Neuron (in vitro differentiated cells): Measurements from ENCODE around the gene CALR.

Experiments
- H2AFZ ChIP-seq: one replicate; pipeline ENCODE4 v1.6.1; 2013; ENCODE audit warnings: low read depth, mild to moderate bottlenecking, inconsistent platforms, low read length, moderate library complexity
- H3K27me3 ChIP-seq: one replicate; pipeline ENCODE4 v1.6.1; 2013; ENCODE audit warnings: low read length; ENCODE audit not compliant: insufficient read depth
- H3K36me3 ChIP-seq: one replicate; pipeline ENCODE4 v1.6.1; 2013; ENCODE audit warnings: low read length; ENCODE audit not compliant: insufficient read depth
- H3K4me1 ChIP-seq: one replicate; pipeline ENCODE4 v1.6.1; 2013; ENCODE audit warnings: low read length; ENCODE audit not compliant: insufficient read depth
- H3K4me3 ChIP-seq: 2 replicates; pipeline ENCODE4 v1.5.1; 2013; ENCODE audit warnings: mild to moderate bottlenecking, low read length, moderate library complexity
- H3K9me3 ChIP-seq: one replicate; pipeline ENCODE4 v1.6.1; 2013; ENCODE audit warnings: low read length

CALR gene

GRCh38 chr19:12918253-12918652 lies 20.2 kb upstream of the CALR start:
- Histone ChIP-seq H3K27me3 (no peaks in the 10 kb centered on the region), H3K36me3 (peaks cover 15% of the 10 kb centered on the region), H3K4me1 (peaks cover 6% of the 10 kb centered on the region), H2AFZ (no peak overlapping the region), H3K4me3 (no peak overlapping the region), H3K9me3 (no peaks in the 10 kb centered on the region)

DNA sequence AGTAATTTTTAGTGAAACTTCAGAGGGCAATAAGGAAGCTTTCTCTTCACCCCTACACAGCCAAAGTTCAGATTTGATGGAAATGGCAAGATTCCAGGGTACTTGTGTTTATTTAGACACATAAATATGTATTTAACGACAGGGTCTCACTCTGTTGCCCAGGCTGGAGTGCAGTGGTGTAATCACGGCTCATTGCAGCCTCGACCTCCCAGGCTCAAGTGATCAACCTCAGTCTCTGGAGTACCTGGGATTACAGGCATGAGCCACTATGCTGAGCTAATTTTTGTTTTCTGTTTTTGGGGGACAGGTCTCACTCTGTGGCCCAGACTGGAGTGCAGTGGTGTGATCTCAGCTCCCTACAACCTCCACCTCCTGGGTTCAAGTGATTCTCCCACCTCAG lies 17.4 kb upstream of the CALR start:
- no peaks in the 10 kb centered on the region for H3K9me3 ChIP-seq
- H3K4me1 ChIP-seq, result no peaks in the 10 kb centered on the region
- no peaks in the 10 kb centered on the region for H3K27me3 ChIP-seq
- H2AFZ ChIP-seq, result no peak overlapping the region
- peaks cover 35% of the 10 kb centered on the region for H3K36me3 ChIP-seq
- no peak overlapping the region for H3K4me3 ChIP-seq

DNA sequence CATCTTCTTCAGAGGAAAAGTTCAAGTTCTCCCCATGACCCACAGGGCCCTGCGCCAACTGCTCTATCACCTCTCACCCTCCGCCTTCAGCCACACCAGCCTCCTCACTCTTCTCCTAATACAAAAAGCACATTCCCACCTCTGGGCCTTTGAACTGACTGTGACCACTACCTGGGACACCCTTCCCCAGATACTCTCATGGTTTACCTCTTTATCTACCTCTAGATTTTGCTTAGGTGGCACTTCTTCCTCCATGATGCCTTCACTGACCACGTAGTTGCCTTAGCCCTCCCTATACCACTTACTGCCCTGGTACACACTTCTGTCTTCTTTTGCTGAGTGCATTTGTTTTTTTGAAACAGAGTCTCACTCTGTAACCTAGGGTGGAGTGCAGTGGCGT lies 15.4 kb upstream of the CALR start:
- H3K27me3 ChIP-seq, result no peaks in the 10 kb centered on the region
- no peaks in the 10 kb centered on the region for H3K9me3 ChIP-seq
- no peaks in the 10 kb centered on the region for H3K4me1 ChIP-seq
- peaks cover 44% of the 10 kb centered on the region for H3K36me3 ChIP-seq
- H2AFZ ChIP-seq, result no peak overlapping the region
- no peak overlapping the region for H3K4me3 ChIP-seq

DNA sequence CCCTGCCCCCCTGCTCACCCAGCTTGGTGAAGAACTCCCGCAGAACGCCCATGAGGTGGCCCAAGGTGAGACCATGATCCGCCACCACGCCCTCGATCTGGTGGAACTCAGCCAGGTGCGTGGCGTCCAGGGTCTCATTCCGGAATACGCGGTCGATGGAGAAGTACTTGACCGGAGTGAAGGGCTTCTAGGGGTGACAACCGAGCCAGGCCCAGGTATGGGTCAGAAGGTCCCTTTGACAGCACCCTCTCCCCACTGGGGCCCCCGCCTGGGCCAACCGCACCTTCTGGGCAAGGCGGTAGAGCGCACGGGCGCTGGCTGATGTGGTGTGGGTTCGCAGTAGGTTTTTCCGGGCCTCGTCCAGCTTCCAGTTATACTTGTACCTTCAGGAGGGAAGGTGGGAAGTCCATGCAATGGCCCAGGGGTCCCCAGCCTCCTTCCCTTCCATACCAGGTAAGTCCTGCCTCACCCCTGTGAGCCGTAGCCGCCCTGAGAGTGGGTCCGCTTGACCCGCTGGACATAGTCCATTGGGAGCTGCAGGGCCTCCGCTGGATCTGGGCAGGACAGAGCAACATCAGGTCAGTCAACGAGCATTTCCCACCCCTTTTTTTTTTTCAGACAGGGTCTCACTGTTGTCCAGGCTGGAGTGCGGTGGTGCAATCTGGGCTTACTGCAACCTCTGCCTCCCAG lies 13.6 kb upstream of the CALR start:
- no peaks in the 10 kb centered on the region for H3K4me1 ChIP-seq
- no peaks in the 10 kb centered on the region for H3K9me3 ChIP-seq
- peaks cover 60% of the 10 kb centered on the region for H3K36me3 ChIP-seq
- H2AFZ ChIP-seq, result no peak overlapping the region
- H3K4me3 ChIP-seq, result no peak overlapping the region
- no peaks in the 10 kb centered on the region for H3K27me3 ChIP-seq

GRCh38 chr19:12930002-12930645 lies 8.3 kb upstream of the CALR start:
- Histone ChIP-seq H2AFZ (no peak overlapping the region), H3K36me3 (peaks cover 41% of the 10 kb centered on the region), H3K9me3 (no peaks in the 10 kb centered on the region), H3K27me3 (no peaks in the 10 kb centered on the region), H3K4me1 (peaks cover 6% of the 10 kb centered on the region), H3K4me3 (no peak overlapping the region)

DNA sequence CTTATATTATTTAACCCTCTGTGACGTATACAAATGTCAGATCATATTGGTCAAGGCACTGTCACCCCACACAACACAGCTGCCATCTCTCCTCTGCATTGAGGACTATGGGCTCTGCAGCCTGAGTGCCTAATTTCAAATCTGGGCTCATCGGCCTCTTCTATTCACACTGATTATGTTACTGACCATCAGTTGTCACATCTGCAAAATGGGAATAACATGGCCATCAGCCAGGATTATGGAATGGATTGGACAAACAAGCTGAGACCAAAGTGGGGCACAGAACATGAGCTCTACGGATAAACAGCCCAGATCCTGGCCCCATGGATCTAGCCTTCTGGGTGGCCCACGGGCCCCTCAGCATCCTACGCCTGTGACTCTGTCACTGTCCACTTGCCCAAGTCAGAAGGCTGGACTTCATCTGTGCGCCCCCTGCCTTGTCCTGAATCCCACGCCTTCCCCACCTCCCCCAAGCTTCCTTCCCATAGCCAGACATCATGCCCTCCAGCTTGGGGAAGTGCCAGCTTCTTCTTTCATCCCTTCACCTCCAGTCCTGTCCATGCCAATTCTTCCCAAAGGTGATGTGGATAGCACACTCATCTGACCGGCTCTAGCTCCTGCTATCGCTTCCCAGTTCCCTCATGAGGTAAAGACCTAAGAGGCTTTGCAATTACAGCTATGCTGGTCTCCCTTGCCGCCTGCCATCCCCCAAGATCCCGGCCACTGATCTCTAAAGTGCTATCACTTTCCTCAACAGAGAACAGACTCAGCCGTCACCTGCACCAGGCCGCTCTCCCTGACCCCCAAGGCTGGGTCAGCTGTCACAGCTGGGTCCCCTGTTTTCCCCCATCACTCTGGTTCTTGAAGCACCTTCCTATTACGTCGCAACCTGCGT lies 5.8 kb upstream of the CALR start:
- Histone ChIP-seq H3K36me3 (peaks cover 28% of the 10 kb centered on the region), H3K4me3 (peak overlapping the region; percentile 82), H2AFZ (peak overlapping the region; percentile 44), H3K27me3 (no peaks in the 10 kb centered on the region), H3K9me3 (no peaks in the 10 kb centered on the region), H3K4me1 (peaks cover 12% of the 10 kb centered on the region)

GRCh38 chr19:12933287-12934072 lies 4.9 kb upstream of the CALR start, which contains the start of gene FARSA:
Gene FARSA (minus strand): TSS chr19:12933711. CDS start chr19:12933696, 15 bp downstream.
- peaks cover 16% of the 10 kb centered on the region for H3K4me1 ChIP-seq
- peak within 1 kb of the TSS; percentile 82 for H3K4me3 ChIP-seq
- no peaks in the 10 kb centered on the region for H3K9me3 ChIP-seq
- H3K36me3 ChIP-seq, result peaks cover 22% of the 10 kb centered on the region
- H2AFZ ChIP-seq, result peak within 1 kb of the TSS; percentile 44
- H3K27me3 ChIP-seq, result no peaks in the 10 kb centered on the region

- peaks cover 25% of the 10 kb centered on the region for H3K4me1 ChIP-seq
Observed at GRCh38 chr19:12935071-12935470, 3.3 kb upstream of the CALR start.

GRCh38 chr19:12936582-12936981 lies 1.8 kb upstream of the CALR start:
- Histone ChIP-seq H3K4me1 (peaks cover 30% of the 10 kb centered on the region), H3K4me3 (no peak overlapping the region), H3K36me3 (peaks cover 20% of the 10 kb centered on the region), H2AFZ (no peak overlapping the region), H3K27me3 (no peaks in the 10 kb centered on the region), H3K9me3 (no peaks in the 10 kb centered on the region)

More at GRCh38 chr19:12935071-12935470, 3.3 kb upstream of the CALR start:
- H3K9me3 ChIP-seq, result no peaks in the 10 kb centered on the region
- H2AFZ ChIP-seq, result no peak overlapping the region
- no peak overlapping the region for H3K4me3 ChIP-seq
- peaks cover 13% of the 10 kb centered on the region for H3K36me3 ChIP-seq
- no peaks in the 10 kb centered on the region for H3K27me3 ChIP-seq

GRCh38 chr19:12937093-12937926 lies 1.1 kb upstream of the CALR start:
- Histone ChIP-seq H3K4me3 (peak overlapping the region; percentile 83), H3K4me1 (peaks cover 29% of the 10 kb centered on the region), H3K36me3 (peaks cover 26% of the 10 kb centered on the region), H2AFZ (peak overlapping the region; percentile 50), H3K27me3 (no peaks in the 10 kb centered on the region), H3K9me3 (no peaks in the 10 kb centered on the region)

DNA sequence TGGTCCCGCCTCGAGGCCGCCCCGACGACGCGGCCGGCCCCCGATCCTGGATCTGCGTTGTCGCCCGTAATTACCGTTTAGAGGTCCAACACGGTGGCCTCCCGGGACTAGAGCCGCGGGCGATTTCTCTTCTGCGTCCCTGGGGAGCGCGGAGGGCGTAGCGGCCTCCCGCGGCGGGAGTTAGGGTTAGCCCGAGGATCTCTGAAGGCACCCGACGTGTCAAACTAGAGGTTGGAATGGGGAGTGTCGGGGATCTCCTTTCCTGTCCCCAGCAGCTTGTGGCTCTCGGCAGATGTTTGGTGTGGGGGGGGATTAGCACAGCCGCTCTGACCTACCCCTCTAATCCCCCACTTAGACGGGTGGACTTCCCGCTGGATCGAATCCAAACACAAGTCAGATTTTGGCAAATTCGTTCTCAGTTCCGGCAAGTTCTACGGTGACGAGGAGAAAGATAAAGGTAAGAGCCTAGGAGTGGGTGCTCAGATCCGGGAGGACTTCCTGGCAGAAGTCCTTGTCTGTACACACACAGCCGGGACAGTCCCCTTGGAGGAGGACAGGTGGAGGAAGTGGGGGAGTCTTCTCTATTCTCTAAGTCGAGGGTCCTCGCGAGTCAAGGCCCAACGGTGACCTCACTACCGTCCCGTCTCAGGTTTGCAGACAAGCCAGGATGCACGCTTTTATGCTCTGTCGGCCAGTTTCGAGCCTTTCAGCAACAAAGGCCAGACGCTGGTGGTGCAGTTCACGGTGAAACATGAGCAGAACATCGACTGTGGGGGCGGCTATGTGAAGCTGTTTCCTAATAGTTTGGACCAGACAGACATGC lies 581 bp downstream of the CALR start:
- no peaks in the 10 kb centered on the region for H3K27me3 ChIP-seq
- peak overlapping the region; percentile 83 for H3K4me3 ChIP-seq
- H2AFZ ChIP-seq, result no peak overlapping the region
- peaks cover 37% of the 10 kb centered on the region for H3K36me3 ChIP-seq
- H3K4me1 ChIP-seq, result peaks cover 24% of the 10 kb centered on the region
- H3K9me3 ChIP-seq, result no peaks in the 10 kb centered on the region
